Sigmoid colon (tissue), 7 donors: ENCODE measurements around the gene DNASE1L2. TPM values are rescaled to one million over a fixed set of nuclear protein-coding genes. Genes with fewer than 3 reads are reported as not detected.

Source experiments
- DNase-seq: peaks from one replicate; pipeline ENCODE4 v3.0.0-alpha.2; 2019
- H3K27ac ChIP-seq, 4 donors: fragments of 200-600 bp; sonication (generic); one replicate each; pipeline ENCODE4 v1.5.1; 2016 to 2019; ENCODE audit warnings: mild to moderate bottlenecking in 1 of 4
- H3K27me3 ChIP-seq, 3 donors: fragments of 200-600 bp; sonication (generic); one replicate each; pipeline ENCODE4 v1.5.1; 2019; ENCODE audit warnings: mild to moderate bottlenecking in 1 of 3
- H3K36me3 ChIP-seq, 4 donors: fragments of 200-600 bp; sonication (generic); one replicate each; pipeline ENCODE4 v1.5.1; 2016 to 2019
- H3K4me1 ChIP-seq, 4 donors: fragments of 200-600 bp; sonication (generic); one replicate each; pipeline ENCODE4 v1.5.1; 2017 to 2019
- H3K4me3 ChIP-seq, 4 donors: fragments of 200-600 bp; sonication (generic); one replicate each; pipeline ENCODE4 v1.5.1; 2017 to 2019; ENCODE audit warnings: mild to moderate bottlenecking in 2 of 4, moderate library complexity in 1 of 4
- H3K9me3 ChIP-seq, 4 donors: fragments of 200-600 bp in 3 of 4; sonication (generic) in 3 of 4; one replicate each; pipeline versions ENCODE4 v1.5.1 to v1.6.1; 2013 to 2019
- EP300 ChIP-seq, 4 donors: sonication (generic); formaldehyde crosslinking; IDR thresholded peaks; one replicate each; pipeline ENCODE4 v1.6.1; 2017; ENCODE audit warnings: antibody characterized with exemption in 4 of 4
- POLR2A ChIP-seq, 2 donors: fragments of 450-650 bp; IDR thresholded peaks; one replicate each; pipeline ENCODE4 v1.6.1; 2016; ENCODE audit warnings: antibody characterized with exemption in 2 of 2, mild to moderate bottlenecking in 2 of 2, moderate library complexity in 2 of 2
- POLR2AphosphoS5 ChIP-seq, 4 donors: sonication (generic); formaldehyde crosslinking; IDR thresholded peaks; one replicate each; pipeline ENCODE4 v1.6.1; 2017; ENCODE audit warnings: antibody characterized with exemption in 4 of 4
- WGBS, 2 donors: extraction: QIAGEN DNeasy Blood & Tissue Kit; methylation state at CpG; one replicate each; pipeline ENCODE4 v1.1.7; 2013; 5-methylcytosine and 5-hydroxymethylcytosine counted together
- intact Hi-C: fragments of 100-400 bp; cut with DNase I; formaldehyde crosslinking; loops from one replicate; pipeline ENCODE4 v1.15.1; 2023
- polyA plus RNA-seq, 3 donors: library from polyadenylated mRNA; stranded (reverse); fragments of 200-250 nt; gene quantifications; one replicate each; pipeline ENCODE4 v1.2.3, GENCODE V29; 2013
- total RNA-seq, 4 donors: library from RNA; depleted of rRNA; stranded (reverse); fragments of >200 nt; gene quantifications; one replicate each; pipeline ENCODE4 v1.1.0, GENCODE V29; 2016
- TF ChIP-seq, protein P1 (sequence below), 4 experiments: fragments of 450-650 bp in 3 of 4; fragments of 200-600 bp in 1 of 4; IDR thresholded peaks; one replicate each; pipeline ENCODE4 v1.5.1; 2016 to 2019; ENCODE audit warnings: antibody characterized with exemption in 4 of 4, mild to moderate bottlenecking in 3 of 4, moderate library complexity in 2 of 4
- donor health status: healthy with polysubstance abuse.
- donor health status: Bipolar disorder and iron deficiency.
- donor health status: healthy.

DNASE1L2 gene
- total and polyA plus RNA-seq, 7 donors: 0.36 to 0.93 (median 0.82) TPM; not detected in 3

DNA sequence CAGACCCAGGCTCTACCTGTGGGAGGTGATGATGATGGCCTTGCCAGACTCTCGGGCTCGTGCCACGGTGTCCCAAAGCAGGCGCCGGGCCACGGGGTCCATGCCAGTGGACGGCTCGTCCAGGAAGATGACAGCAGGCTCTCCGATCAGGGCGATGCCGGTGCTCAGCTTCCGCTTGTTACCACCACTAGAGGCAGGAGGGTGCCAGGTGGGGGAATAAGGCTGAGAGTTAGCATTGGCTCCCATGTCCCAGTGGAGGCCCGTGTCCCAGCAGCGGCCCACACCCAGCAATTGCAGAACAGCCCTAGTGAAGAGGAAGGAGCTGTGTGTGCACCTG lies 42.0 kb downstream of the DNASE1L2 start:
- TF ChIP-seq, protein P1, sequence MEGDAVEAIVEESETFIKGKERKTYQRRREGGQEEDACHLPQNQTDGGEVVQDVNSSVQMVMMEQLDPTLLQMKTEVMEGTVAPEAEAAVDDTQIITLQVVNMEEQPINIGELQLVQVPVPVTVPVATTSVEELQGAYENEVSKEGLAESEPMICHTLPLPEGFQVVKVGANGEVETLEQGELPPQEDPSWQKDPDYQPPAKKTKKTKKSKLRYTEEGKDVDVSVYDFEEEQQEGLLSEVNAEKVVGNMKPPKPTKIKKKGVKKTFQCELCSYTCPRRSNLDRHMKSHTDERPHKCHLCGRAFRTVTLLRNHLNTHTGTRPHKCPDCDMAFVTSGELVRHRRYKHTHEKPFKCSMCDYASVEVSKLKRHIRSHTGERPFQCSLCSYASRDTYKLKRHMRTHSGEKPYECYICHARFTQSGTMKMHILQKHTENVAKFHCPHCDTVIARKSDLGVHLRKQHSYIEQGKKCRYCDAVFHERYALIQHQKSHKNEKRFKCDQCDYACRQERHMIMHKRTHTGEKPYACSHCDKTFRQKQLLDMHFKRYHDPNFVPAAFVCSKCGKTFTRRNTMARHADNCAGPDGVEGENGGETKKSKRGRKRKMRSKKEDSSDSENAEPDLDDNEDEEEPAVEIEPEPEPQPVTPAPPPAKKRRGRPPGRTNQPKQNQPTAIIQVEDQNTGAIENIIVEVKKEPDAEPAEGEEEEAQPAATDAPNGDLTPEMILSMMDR (IDR thresholded peaks at IDR 0.05): no peak
- TF ChIP-seq EP300 (IDR thresholded peaks at IDR 0.05) (no peak), POLR2A (IDR thresholded peaks at IDR 0.05) (no peak), POLR2AphosphoS5 (IDR thresholded peaks at IDR 0.05) (no peak)
- DNase-seq: no peak
- H3K36me3 ChIP-seq: peaks cover 0 to 27% (median 5%) of the 10 kb centered on the region in 4 donors
- no peaks in the 10 kb centered on the region for H3K27me3 ChIP-seq
- no peak overlapping the region for H3K27ac ChIP-seq
- no peaks in the 10 kb centered on the region for H3K9me3 ChIP-seq
- H3K4me3 ChIP-seq: no peak overlapping the region
- intact Hi-C loops: loop anchor here (10.0 kb wide), 1 partner anchor 227 kb away; no protein-coding TSS in a partner anchor
- WGBS, 2 donors: 65 to 81% methylated on average over 14 of the region's 14 CpGs
- H3K4me1 ChIP-seq: no peaks in the 10 kb centered on the region

DNA sequence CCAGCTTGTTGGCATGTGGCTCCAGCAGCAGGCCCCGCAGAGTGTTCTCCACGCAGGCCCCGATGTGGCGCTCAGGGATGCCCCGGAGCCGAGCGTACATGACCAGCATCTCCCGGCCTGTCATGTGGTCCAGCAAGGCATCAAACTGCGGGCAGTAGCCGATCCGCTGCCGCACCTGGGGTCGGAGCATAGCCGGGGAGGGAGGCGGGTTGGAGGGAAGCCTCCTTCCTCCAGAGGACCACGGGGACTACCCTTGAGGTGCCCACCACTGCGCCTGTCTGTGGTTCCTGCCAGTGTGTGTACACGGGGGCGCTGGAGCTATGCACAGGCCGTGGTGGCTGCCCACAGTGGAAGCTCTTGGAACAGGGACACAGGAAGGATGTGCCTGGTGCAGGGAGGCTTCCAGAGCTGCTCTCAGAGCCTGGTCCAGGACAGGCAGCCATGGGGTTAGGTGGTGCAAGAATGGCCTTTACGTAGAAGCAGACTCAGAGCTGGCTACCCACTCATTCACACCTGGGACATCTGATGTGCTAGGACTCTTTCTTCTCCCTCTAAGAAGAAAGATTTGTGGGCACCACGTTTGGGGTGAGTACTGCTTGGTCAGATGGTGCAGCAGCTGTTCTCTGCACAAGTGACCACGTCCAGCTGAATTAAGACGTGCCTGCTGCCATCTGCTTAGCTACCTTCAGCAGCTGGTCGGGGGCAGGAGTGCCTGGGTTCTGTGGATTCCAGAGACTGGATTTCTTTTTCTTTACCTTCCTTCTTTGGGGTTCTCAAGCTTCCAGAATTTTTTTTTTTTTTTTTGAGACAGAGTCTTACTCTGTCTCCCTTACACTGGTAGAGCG lies 42.9 kb downstream of the DNASE1L2 start:
- Histone ChIP-seq H3K9me3 (no peaks in the 10 kb centered on the region), H3K4me3 (no peak overlapping the region), H3K27me3 (no peaks in the 10 kb centered on the region), H3K36me3 (peaks cover 0 to 36% (median 4%) of the 10 kb centered on the region in 4 donors), H3K27ac (no peak overlapping the region), H3K4me1 (no peaks in the 10 kb centered on the region)
- no peak for DNase-seq
- intact Hi-C loops: loop anchor here (10.0 kb wide), 1 partner anchor 226 kb away; no protein-coding TSS in a partner anchor
- WGBS, 2 donors: 86 to 89% methylated on average over 26 of the region's 26 CpGs
- TF ChIP-seq POLR2AphosphoS5 (IDR thresholded peaks at IDR 0.05) (no peak), EP300 (IDR thresholded peaks at IDR 0.05) (no peak), POLR2A (IDR thresholded peaks at IDR 0.05) (no peak)
- TF ChIP-seq, protein P1 (IDR thresholded peaks at IDR 0.05): no peak

DNA sequence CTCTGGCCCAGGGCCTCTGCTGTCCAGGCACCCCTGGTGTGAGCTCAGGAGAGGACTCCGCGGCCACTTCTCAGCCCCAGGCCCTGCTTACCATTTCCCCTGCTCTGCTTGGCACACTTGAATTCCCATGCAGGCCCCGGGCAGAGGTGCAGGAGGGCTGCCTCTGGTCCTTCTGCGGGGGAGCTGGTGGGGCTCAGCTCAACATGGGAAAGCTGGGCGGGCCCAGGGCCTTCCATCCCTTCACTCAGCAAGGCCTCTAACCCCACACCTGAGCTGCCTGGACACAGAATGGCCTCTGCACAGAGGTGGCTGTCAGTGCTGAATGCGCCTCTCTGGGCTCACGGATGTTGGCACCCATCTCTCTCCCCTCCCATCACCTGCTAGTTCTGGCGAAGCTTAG lies 44.2 kb downstream of the DNASE1L2 start:
- Histone ChIP-seq H3K9me3 (no peaks in the 10 kb centered on the region), H3K27ac (no peak overlapping the region), H3K36me3 (peaks cover 0 to 49% (median 7%) of the 10 kb centered on the region in 4 donors), H3K4me3 (no peak overlapping the region), H3K27me3 (no peaks in the 10 kb centered on the region), H3K4me1 (no peaks in the 10 kb centered on the region)
- DNase-seq: no peak
- 91 to 92% methylated on average over 8 of the region's 8 CpGs for WGBS, 2 donors
- no peak for TF ChIP-seq POLR2AphosphoS5 (IDR thresholded peaks at IDR 0.05)
- TF ChIP-seq, protein P1 (IDR thresholded peaks at IDR 0.05): no peak
- TF ChIP-seq POLR2A (IDR thresholded peaks at IDR 0.05): no peak
- TF ChIP-seq EP300 (IDR thresholded peaks at IDR 0.05): no peak
- intact Hi-C loops: no loop called here

DNA sequence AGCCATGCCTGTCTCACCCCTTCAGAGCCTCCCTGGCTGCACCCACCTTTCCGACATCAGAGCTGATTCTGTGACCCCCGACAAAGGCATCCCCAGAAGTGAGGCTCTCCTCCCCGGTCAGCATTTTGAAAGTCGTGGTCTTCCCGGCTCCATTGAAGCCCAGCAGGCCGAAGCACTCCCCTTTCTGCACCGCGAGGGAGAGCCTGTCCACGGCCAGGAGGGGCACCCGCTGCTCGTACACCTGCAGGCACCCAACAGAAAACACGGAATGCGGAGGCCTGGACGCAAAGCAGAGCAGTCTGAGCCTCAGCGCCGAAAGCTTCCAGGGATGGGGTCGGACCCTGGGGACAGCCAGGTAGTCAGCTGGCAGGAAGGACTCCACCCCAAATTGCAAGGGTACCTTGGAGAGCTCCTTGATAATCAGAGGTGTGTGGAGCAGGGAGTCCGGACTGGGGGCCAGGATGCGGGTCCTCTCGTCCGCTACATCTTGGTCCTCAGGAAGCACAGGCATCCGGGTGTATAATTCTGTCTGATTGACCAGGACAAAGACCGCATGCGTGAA lies 44.8 kb downstream of the DNASE1L2 start:
- H3K36me3 ChIP-seq: peaks cover 0 to 52% (median 7%) of the 10 kb centered on the region in 4 donors
- H3K27me3 ChIP-seq: no peaks in the 10 kb centered on the region
- DNase-seq: no peak
- no peak overlapping the region for H3K27ac ChIP-seq
- intact Hi-C loops: no loop called here
- no peaks in the 10 kb centered on the region for H3K9me3 ChIP-seq
- no peak for TF ChIP-seq POLR2A (IDR thresholded peaks at IDR 0.05)
- TF ChIP-seq, protein P1 (IDR thresholded peaks at IDR 0.05): no peak
- TF ChIP-seq POLR2AphosphoS5 (IDR thresholded peaks at IDR 0.05): no peak
- TF ChIP-seq EP300 (IDR thresholded peaks at IDR 0.05): no peak
- 79 to 83% methylated on average over 24 of the region's 24 CpGs for WGBS, 2 donors
- H3K4me3 ChIP-seq: no peak overlapping the region
- H3K4me1 ChIP-seq: no peaks in the 10 kb centered on the region
